ENCODE data around the gene EYA3. TPM values are rescaled to one million over a fixed set of nuclear protein-coding genes. Genes with fewer than 3 reads are reported as not detected.
A peak's percentile ranks its signal among the peaks of the same experiment; 100 is the strongest.

EYA3 gene
- total and polyA plus RNA-seq, 10 of the 15 experiments (the other 5 are each of a cell fraction or from before 2014, with no cell fraction given) = 13.0 to 46.6 (median 23.4) TPM

GRCh38 chr1:28037206-28037605, 51.2 kb downstream of the EYA3 start:
- SMC1A ChIA-PET (ENCODE audit: uncharacterized antibody, unreplicated experiment) = interaction anchor here (0.9 to 2.9 kb wide), 11 partner anchors 10 to 176 kb away, joined by 3 to 28 read pairs (median 4); partner anchors contain the start of gene EYA3

DNA sequence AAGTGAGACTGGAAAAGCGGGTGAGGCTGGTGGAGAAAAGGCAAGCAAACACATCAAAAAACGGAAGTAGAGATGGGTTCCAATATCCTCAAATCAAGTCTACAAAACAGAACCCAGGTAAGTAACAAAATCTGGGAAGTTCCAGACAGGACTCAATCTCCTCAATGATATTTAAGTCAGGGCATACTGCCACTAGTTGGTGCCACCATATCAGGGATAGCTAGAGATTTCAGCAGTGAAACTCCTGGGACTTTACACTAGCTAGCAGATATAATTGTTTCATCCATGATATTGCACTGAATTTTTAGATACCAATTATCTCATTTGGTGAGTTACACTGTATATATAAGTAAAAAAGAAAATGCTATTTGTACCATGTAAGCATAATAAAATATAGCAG, 52.0 kb downstream of the EYA3 start:
- no TSS peak for BruUV-seq (replicated peaks)
- POLR2A ChIA-PET = no interaction called here
- in situ Hi-C loops (cut with MboI) = no loop called here
- Histone ChIP-seq H3K79me2 (ENCODE audit: control insufficient read depth, insufficient read depth, low read length) (no peaks in the 10 kb centered on the region), H3K9ac (ENCODE audit: control insufficient read depth, insufficient read depth, low read length) (no peak overlapping the region), H3K9me3 (replicated peaks; ENCODE audit: control insufficient read depth, insufficient read depth, low read length) (no peaks in the 10 kb centered on the region), H4K20me1 (ENCODE audit: control insufficient read depth, insufficient read depth) (no peaks in the 10 kb centered on the region), H3K27me3 (replicated peaks in 1 of 2; ENCODE audit: control insufficient read depth in 2 of 2, insufficient read depth in 2 of 2, low read length in 1 of 2) (no peaks in the 10 kb centered on the region), H3K27ac (ENCODE audit: control insufficient read depth, insufficient read depth) (no peak overlapping the region), H3K4me1 (ENCODE audit: control insufficient read depth, insufficient read depth, low read length) (no peaks in the 10 kb centered on the region), H3K4me2 (ENCODE audit: control insufficient read depth, insufficient read depth) (no peak overlapping the region), H3K4me3 (no peak overlapping the region), H2AFZ (ENCODE audit: control insufficient read depth, low read depth, low read length) (no peak overlapping the region), H3K36me3 (ENCODE audit: control insufficient read depth in 2 of 2, insufficient read depth in 2 of 2, low read length in 1 of 2) (peaks cover 0 to 13% of the 10 kb centered on the region in 2 experiments; a peak in 2 of 4 replicates)
- FAIRE-seq (no peak), DNase-seq (ENCODE audit: low read depth, low spot score) (no peak), ATAC-seq (no peak)
- SMC1A ChIA-PET (ENCODE audit: uncharacterized antibody, unreplicated experiment) = interaction anchor here (0.9 to 2.9 kb wide), 12 partner anchors 9 to 177 kb away, joined by 3 to 28 read pairs (median 4); partner anchors contain the start of gene EYA3
- intact Hi-C loops (cut with micrococcal nuclease; ENCODE audit: unreplicated experiment) = no loop called here
- RAD21 ChIA-PET (ENCODE audit: unreplicated experiment) = interaction anchor here (0.7 to 1.9 kb wide), 4 partner anchors 50 to 173 kb away, joined by 3 to 15 read pairs (median 9); partner anchors contain the start of gene EYA3
- WGBS (ENCODE audit: insufficient coverage, insufficient replicate concordance, low lambda C conversion rate, missing lambda C conversion rate) = 65% methylated on average over 2 of the region's 2 CpGs
- CTCF ChIA-PET = interaction anchor here (0.7 to 1.9 kb wide), 16 partner anchors 8 to 176 kb away, joined by 3 to 19 read pairs (median 4); partner anchors contain the start of gene EYA3
- TF ChIP-seq SIN3A (IDR thresholded peaks at IDR 0.05; ENCODE audit: low read depth, low read length) = no peak
- TF ChIP-seq CTCF (IDR thresholded peaks at IDR 0.05 in 2 of 3, conservative IDR thresholded peaks at IDR 0.05 in 1 of 3; ENCODE audit: control insufficient read depth in 2 of 3, extremely low read depth in 1 of 3, insufficient read depth in 1 of 3, low read depth in 3 of 3, low read length in 3 of 3) = peak in 1 of 3 experiments; percentile 49; a peak in 3 of 6 replicates
- TF ChIP-seq SREBF2 (IDR thresholded peaks at IDR 0.05; ENCODE audit: low read length) = no peak
- no peak for TF ChIP-seq RCOR1 (conservative IDR thresholded peaks at IDR 0.05; ENCODE audit: low read depth, low read length)
- TF ChIP-seq GATAD2B (conservative IDR thresholded peaks at IDR 0.05; ENCODE audit: low read depth) = no peak
- no peak for TF ChIP-seq HDGF (IDR thresholded peaks at IDR 0.05)
- TF ChIP-seq FOXK2 (IDR thresholded peaks at IDR 0.05) = no peak
- TF ChIP-seq RAD21 (IDR thresholded peaks at IDR 0.05; ENCODE audit: insufficient read depth, low read depth, low read length) = peak; percentile 24; the same call in 1 of the 2 replicates
- TF ChIP-seq SMC3 (IDR thresholded peaks at IDR 0.05; ENCODE audit: borderline replicate concordance, low read length) = peak; percentile 13; the same call in 1 of the 2 replicates
- TF ChIP-seq, protein P1, sequence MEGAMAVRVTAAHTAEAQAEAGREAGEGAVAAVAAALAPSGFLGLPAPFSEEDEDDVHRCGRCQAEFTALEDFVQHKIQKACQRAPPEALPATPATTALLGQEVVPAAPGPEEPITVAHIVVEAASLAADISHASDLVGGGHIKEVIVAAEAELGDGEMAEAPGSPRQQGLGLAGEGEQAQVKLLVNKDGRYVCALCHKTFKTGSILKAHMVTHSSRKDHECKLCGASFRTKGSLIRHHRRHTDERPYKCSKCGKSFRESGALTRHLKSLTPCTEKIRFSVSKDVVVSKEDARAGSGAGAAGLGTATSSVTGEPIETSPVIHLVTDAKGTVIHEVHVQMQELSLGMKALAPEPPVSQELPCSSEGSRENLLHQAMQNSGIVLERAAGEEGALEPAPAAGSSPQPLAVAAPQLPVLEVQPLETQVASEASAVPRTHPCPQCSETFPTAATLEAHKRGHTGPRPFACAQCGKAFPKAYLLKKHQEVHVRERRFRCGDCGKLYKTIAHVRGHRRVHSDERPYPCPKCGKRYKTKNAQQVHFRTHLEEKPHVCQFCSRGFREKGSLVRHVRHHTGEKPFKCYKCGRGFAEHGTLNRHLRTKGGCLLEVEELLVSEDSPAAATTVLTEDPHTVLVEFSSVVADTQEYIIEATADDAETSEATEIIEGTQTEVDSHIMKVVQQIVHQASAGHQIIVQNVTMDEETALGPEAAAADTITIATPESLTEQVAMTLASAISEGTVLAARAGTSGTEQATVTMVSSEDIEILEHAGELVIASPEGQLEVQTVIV (IDR thresholded peaks at IDR 0.05; ENCODE audit: borderline replicate concordance, partially characterized antibody) = no peak
- TF ChIP-seq IRF4 (IDR thresholded peaks at IDR 0.05; ENCODE audit: low read depth, low read length) = no peak
- TF ChIP-seq BHLHE40 (IDR thresholded peaks at IDR 0.05; ENCODE audit: borderline replicate concordance in 1 of 2, low read depth in 2 of 2, low read length in 1 of 2) = no peak

More at GRCh38 chr1:28037206-28037605, 51.2 kb downstream of the EYA3 start:
- Histone ChIP-seq H3K9ac (ENCODE audit: control insufficient read depth, insufficient read depth, low read length) (no peak overlapping the region), H3K36me3 (ENCODE audit: control insufficient read depth in 2 of 2, insufficient read depth in 2 of 2, low read length in 1 of 2) (peaks cover 0 to 13% of the 10 kb centered on the region in 2 experiments; a peak in 2 of 4 replicates), H3K27ac (ENCODE audit: control insufficient read depth, insufficient read depth) (no peak overlapping the region), H3K27me3 (replicated peaks in 1 of 2; ENCODE audit: control insufficient read depth in 2 of 2, insufficient read depth in 2 of 2, low read length in 1 of 2) (no peaks in the 10 kb centered on the region), H4K20me1 (ENCODE audit: control insufficient read depth, insufficient read depth) (no peaks in the 10 kb centered on the region), H3K4me2 (ENCODE audit: control insufficient read depth, insufficient read depth) (no peak overlapping the region), H3K79me2 (ENCODE audit: control insufficient read depth, insufficient read depth, low read length) (no peaks in the 10 kb centered on the region), H3K4me3 (no peak overlapping the region), H3K9me3 (replicated peaks; ENCODE audit: control insufficient read depth, insufficient read depth, low read length) (no peaks in the 10 kb centered on the region), H2AFZ (ENCODE audit: control insufficient read depth, low read depth, low read length) (no peak overlapping the region), H3K4me1 (ENCODE audit: control insufficient read depth, insufficient read depth, low read length) (no peaks in the 10 kb centered on the region)
- no TSS peak for BruUV-seq (replicated peaks)
- ChIA-PET CTCF (interaction anchor here (0.6 to 1.9 kb wide), 16 partner anchors 9 to 1936 kb away, joined by 3 to 19 read pairs (median 4); partner anchors contain the start of gene EYA3), RAD21 (ENCODE audit: unreplicated experiment) (interaction anchor here (1.6 to 1.9 kb wide), 3 partner anchors 49 to 172 kb away, joined by 6 to 15 read pairs (median 12); partner anchors contain the start of gene EYA3), POLR2A (interaction anchor here (1.0 kb wide), 1 partner anchor 9 kb away, joined by 3 read pairs; no protein-coding TSS in a partner anchor)
- TF ChIP-seq JUNB (IDR thresholded peaks at IDR 0.05) (no peak), HCFC1 (IDR thresholded peaks at IDR 0.05; ENCODE audit: low read length) (no peak), CBFB (IDR thresholded peaks at IDR 0.05; ENCODE audit: low read depth) (no peak)
- FAIRE-seq = no peak
- in situ Hi-C loops (cut with MboI) = no loop called here
- no peak for ATAC-seq
- DNase-seq (ENCODE audit: low read depth, low spot score) = no peak
- intact Hi-C loops (cut with micrococcal nuclease; ENCODE audit: unreplicated experiment) = no loop called here
